Loucy (cell line): ENCODE data around the gene MRAP2.

Experiments used
- H2AFZ ChIP-seq: fragments of 200-600 bp; sonication (generic); 2 replicates; pipeline ENCODE4 v1.6.0; 2016; ENCODE audit warnings: antibody characterized with exemption, mild to moderate bottlenecking, low read length, moderate library complexity
- H3F3A ChIP-seq: fragments of 200-600 bp; 2 replicates; pipeline ENCODE4 v1.6.0; 2016; ENCODE audit warnings: antibody characterized with exemption, low read depth, mild to moderate bottlenecking
- H3K27me3 ChIP-seq: fragments of 200-600 bp; sonication (generic); 2 replicates; pipeline ENCODE4 v1.6.1; 2014; ENCODE audit warnings: low read length, mild to moderate bottlenecking; ENCODE audit not compliant: insufficient read depth, poor library complexity, severe bottlenecking
- H3K36me3 ChIP-seq: fragments of 200-600 bp; sonication (generic); 2 replicates; pipeline ENCODE4 v1.6.1; 2016; ENCODE audit warnings: low read length; ENCODE audit not compliant: insufficient read depth
- H3K4me1 ChIP-seq: fragments of 200-600 bp; sonication (generic); 2 replicates; pipeline ENCODE4 v1.5.1; 2014; ENCODE audit warnings: low read length, mild to moderate bottlenecking; ENCODE audit not compliant: insufficient read depth, poor library complexity, severe bottlenecking
- H3K4me2 ChIP-seq: fragments of 200-600 bp; sonication (generic); 2 replicates; pipeline ENCODE4 v1.6.0; 2014; ENCODE audit warnings: antibody characterized with exemption, low read length, low read depth, mild to moderate bottlenecking; ENCODE audit not compliant: poor library complexity, severe bottlenecking
- H3K4me3 ChIP-seq: fragments of 200-600 bp; sonication (generic); 2 replicates; pipeline ENCODE4 v1.5.1; 2014; ENCODE audit warnings: low read length, mild to moderate bottlenecking, mixed read lengths; ENCODE audit not compliant: poor library complexity, severe bottlenecking
- H3K79me2 ChIP-seq: fragments of 200-600 bp; sonication (generic); 2 replicates; pipeline ENCODE4 v1.6.1; 2014; ENCODE audit warnings: low read length; ENCODE audit not compliant: insufficient read depth
- H3K9ac ChIP-seq: fragments of 200-600 bp; sonication (generic); 2 replicates; pipeline ENCODE4 v1.6.0; 2014; ENCODE audit warnings: mild to moderate bottlenecking, low read depth, low read length, moderate library complexity; ENCODE audit not compliant: poor library complexity, severe bottlenecking
- H3K9me2 ChIP-seq: fragments of 200-600 bp; sonication (generic); replicated peaks from 2 replicates; pipeline ENCODE4 v1.6.1; 2016; ENCODE audit warnings: low read depth, low read length, mixed read lengths
- H3K9me3 ChIP-seq: fragments of 200-600 bp; sonication (generic); 2 replicates; pipeline ENCODE4 v1.6.1; 2014; ENCODE audit warnings: mild to moderate bottlenecking, antibody characterized with exemption, low read length, low read depth; ENCODE audit not compliant: insufficient read depth
- H4K20me1 ChIP-seq: fragments of 200-600 bp; sonication (generic); 2 replicates; pipeline ENCODE4 v1.6.0; 2014; ENCODE audit warnings: antibody characterized with exemption, low read length, mild to moderate bottlenecking; ENCODE audit not compliant: insufficient read depth, poor library complexity, severe bottlenecking
- CTCF ChIP-seq: fragments of 200-600 bp; sonication (generic); conservative IDR thresholded peaks from 2 replicates; pipeline ENCODE4 v1.5.1; 2014; ENCODE audit warnings: mild to moderate bottlenecking, antibody characterized with exemption, low read length
- EZH2phosphoT487 ChIP-seq: fragments of 200-600 bp; IDR thresholded peaks from 2 replicates; pipeline ENCODE4 v1.6.1; 2018; ENCODE audit warnings: antibody characterized with exemption, mild to moderate bottlenecking, moderate library complexity, borderline replicate concordance

The MRAP2 gene

GRCh38 chr6:84055647-84056046, 22.1 kb downstream of the MRAP2 start:
- no peak for TF ChIP-seq CTCF
- no peak for TF ChIP-seq EZH2phosphoT487
- no peaks in the 10 kb centered on the region for H3K27me3 ChIP-seq

GRCh38 chr6:84057908-84058307, 24.3 kb downstream of the MRAP2 start:
- H3K36me3 ChIP-seq: no peaks in the 10 kb centered on the region
- no peak overlapping the region for H3K4me3 ChIP-seq
- no peaks in the 10 kb centered on the region for H3K9me2 ChIP-seq
- no peaks in the 10 kb centered on the region for H3K9me3 ChIP-seq
- no peaks in the 10 kb centered on the region for H3K27me3 ChIP-seq
- H3K4me2 ChIP-seq: no peak overlapping the region
- no peaks in the 10 kb centered on the region for H3F3A ChIP-seq
- H3K9ac ChIP-seq: no peak overlapping the region
- no peaks in the 10 kb centered on the region for H3K79me2 ChIP-seq
- no peak overlapping the region for H2AFZ ChIP-seq
- H4K20me1 ChIP-seq: no peaks in the 10 kb centered on the region
- H3K4me1 ChIP-seq: no peaks in the 10 kb centered on the region
- no peak for TF ChIP-seq EZH2phosphoT487
- no peak for TF ChIP-seq CTCF

More at GRCh38 chr6:84055647-84056046, 22.1 kb downstream of the MRAP2 start:
- Histone ChIP-seq H3K9me3 (no peaks in the 10 kb centered on the region), H3K4me1 (no peaks in the 10 kb centered on the region), H3K79me2 (no peaks in the 10 kb centered on the region), H3K4me2 (no peak overlapping the region), H3K9ac (no peak overlapping the region), H3F3A (no peaks in the 10 kb centered on the region), H4K20me1 (no peaks in the 10 kb centered on the region), H2AFZ (no peak overlapping the region), H3K36me3 (no peaks in the 10 kb centered on the region), H3K4me3 (no peak overlapping the region), H3K9me2 (no peaks in the 10 kb centered on the region)

- Histone ChIP-seq H3K4me2 (no peak overlapping the region), H2AFZ (no peak overlapping the region), H3K4me3 (no peak overlapping the region), H3K79me2 (no peaks in the 10 kb centered on the region), H3K9me2 (no peaks in the 10 kb centered on the region), H3F3A (no peaks in the 10 kb centered on the region), H4K20me1 (no peaks in the 10 kb centered on the region), H3K9ac (no peak overlapping the region), H3K36me3 (no peaks in the 10 kb centered on the region), H3K4me1 (no peaks in the 10 kb centered on the region), H3K27me3 (no peaks in the 10 kb centered on the region), H3K9me3 (no peaks in the 10 kb centered on the region)
- TF ChIP-seq CTCF: no peak
- no peak for TF ChIP-seq EZH2phosphoT487
Measured at GRCh38 chr6:84059082-84059481, 25.5 kb downstream of the MRAP2 start.
